ENCODE results near the gene SYT15B.
"Not testable (repeated sequence)": the region's sequence is repeated elsewhere in the genome, so short reads cannot be mapped to it uniquely, and the experiment has no call there.

GRCh38 chr10:47758855-47759254 is 4.5 kb downstream of the SYT15B start:
- not testable (repeated sequence) for TF ChIP-seq CTCF, POLR2A (IDR thresholded peaks at IDR 0.05)
